KMS-11 (cell line): ENCODE results near the gene SCGB1D2.
A peak's percentile ranks its signal among the peaks of the same experiment; 100 is the strongest.

ENCODE experiments used
- H2AFZ ChIP-seq: fragments of 200-600 bp; sonication (generic); 2 replicates; pipeline ENCODE4 v1.6.1; 2016; ENCODE audit warnings: antibody characterized with exemption, mixed run types, low read depth
- H3K27ac ChIP-seq: fragments of 200-600 bp; sonication (generic); 2 replicates; pipeline ENCODE4 v1.6.1; 2016; ENCODE audit warnings: mild to moderate bottlenecking, mixed run types
- H3K27me3 ChIP-seq: fragments of 200-600 bp; sonication (generic); 2 replicates; pipeline ENCODE4 v1.6.1; 2017; ENCODE audit warnings: mild to moderate bottlenecking, low read depth, mixed run types, moderate library complexity; ENCODE audit not compliant: insufficient read depth
- H3K36me3 ChIP-seq: fragments of 200-600 bp; sonication (generic); 2 replicates; pipeline ENCODE4 v1.6.1; 2017; ENCODE audit warnings: mild to moderate bottlenecking, mixed run types; ENCODE audit not compliant: insufficient read depth
- H3K4me1 ChIP-seq: fragments of 200-600 bp; sonication (generic); 2 replicates; pipeline ENCODE4 v1.6.1; 2016; ENCODE audit warnings: mild to moderate bottlenecking, low read depth, mixed run types; ENCODE audit not compliant: poor library complexity, severe bottlenecking
- H3K4me2 ChIP-seq: fragments of 200-600 bp; sonication (generic); 2 replicates; pipeline ENCODE4 v1.7.0; 2016; ENCODE audit warnings: mild to moderate bottlenecking, mixed run types
- H3K4me3 ChIP-seq: fragments of 200-600 bp; sonication (generic); IDR thresholded peaks from 2 replicates; pipeline ENCODE4 v1.6.1; 2017; ENCODE audit warnings: low read depth, low read length, mixed read lengths; ENCODE audit not compliant: insufficient read depth
- H3K79me2 ChIP-seq: fragments of 200-600 bp; sonication (generic); 2 replicates; pipeline ENCODE4 v1.6.1; 2016; ENCODE audit warnings: low read depth, mixed run types; ENCODE audit not compliant: insufficient read depth
- H3K9ac ChIP-seq: fragments of 200-600 bp; sonication (generic); 2 replicates; pipeline ENCODE4 v1.6.1; 2016; ENCODE audit warnings: mild to moderate bottlenecking, mixed run types
- H4K20me1 ChIP-seq: fragments of 200-600 bp; sonication (generic); 2 replicates; pipeline ENCODE4 v1.6.1; 2016; ENCODE audit warnings: mild to moderate bottlenecking, mixed run types; ENCODE audit not compliant: insufficient read depth
- TF ChIP-seq, protein P1 (sequence below): fragments of 200-600 bp; sonication (generic); conservative IDR thresholded peaks from 2 replicates; pipeline ENCODE4 v1.6.1; 2017; ENCODE audit warnings: low read depth, mild to moderate bottlenecking, antibody characterized with exemption, low read length, moderate library complexity, mixed read lengths

Gene SCGB1D2

DNA sequence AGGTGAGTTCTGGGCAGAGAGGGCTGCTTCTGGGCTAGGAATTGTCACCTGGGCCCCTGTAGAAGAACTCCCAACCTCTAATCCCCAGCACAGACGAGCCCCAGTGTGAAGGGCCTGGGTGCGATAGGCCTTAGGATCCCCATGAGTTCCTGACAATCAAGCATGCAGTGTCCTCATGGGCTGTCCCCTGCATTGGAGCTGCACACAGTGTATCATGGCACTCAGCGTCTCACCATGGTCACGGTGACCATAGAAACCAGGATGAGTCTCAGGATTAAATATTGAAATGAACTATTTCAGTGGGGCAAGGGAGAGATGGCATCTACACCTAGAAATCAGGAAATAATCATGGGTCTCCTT, 33.3 kb upstream of the SCGB1D2 start:
- Histone ChIP-seq H3K27me3 (no peaks in the 10 kb centered on the region), H3K4me2 (no peak overlapping the region), H3K27ac (no peak overlapping the region), H3K79me2 (no peaks in the 10 kb centered on the region), H4K20me1 (no peaks in the 10 kb centered on the region), H3K9ac (no peak overlapping the region), H3K4me3 (no peak overlapping the region), H3K4me1 (no peaks in the 10 kb centered on the region), H2AFZ (no peak overlapping the region), H3K36me3 (no peaks in the 10 kb centered on the region)
- TF ChIP-seq, protein P1, sequence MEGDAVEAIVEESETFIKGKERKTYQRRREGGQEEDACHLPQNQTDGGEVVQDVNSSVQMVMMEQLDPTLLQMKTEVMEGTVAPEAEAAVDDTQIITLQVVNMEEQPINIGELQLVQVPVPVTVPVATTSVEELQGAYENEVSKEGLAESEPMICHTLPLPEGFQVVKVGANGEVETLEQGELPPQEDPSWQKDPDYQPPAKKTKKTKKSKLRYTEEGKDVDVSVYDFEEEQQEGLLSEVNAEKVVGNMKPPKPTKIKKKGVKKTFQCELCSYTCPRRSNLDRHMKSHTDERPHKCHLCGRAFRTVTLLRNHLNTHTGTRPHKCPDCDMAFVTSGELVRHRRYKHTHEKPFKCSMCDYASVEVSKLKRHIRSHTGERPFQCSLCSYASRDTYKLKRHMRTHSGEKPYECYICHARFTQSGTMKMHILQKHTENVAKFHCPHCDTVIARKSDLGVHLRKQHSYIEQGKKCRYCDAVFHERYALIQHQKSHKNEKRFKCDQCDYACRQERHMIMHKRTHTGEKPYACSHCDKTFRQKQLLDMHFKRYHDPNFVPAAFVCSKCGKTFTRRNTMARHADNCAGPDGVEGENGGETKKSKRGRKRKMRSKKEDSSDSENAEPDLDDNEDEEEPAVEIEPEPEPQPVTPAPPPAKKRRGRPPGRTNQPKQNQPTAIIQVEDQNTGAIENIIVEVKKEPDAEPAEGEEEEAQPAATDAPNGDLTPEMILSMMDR: no peak

DNA sequence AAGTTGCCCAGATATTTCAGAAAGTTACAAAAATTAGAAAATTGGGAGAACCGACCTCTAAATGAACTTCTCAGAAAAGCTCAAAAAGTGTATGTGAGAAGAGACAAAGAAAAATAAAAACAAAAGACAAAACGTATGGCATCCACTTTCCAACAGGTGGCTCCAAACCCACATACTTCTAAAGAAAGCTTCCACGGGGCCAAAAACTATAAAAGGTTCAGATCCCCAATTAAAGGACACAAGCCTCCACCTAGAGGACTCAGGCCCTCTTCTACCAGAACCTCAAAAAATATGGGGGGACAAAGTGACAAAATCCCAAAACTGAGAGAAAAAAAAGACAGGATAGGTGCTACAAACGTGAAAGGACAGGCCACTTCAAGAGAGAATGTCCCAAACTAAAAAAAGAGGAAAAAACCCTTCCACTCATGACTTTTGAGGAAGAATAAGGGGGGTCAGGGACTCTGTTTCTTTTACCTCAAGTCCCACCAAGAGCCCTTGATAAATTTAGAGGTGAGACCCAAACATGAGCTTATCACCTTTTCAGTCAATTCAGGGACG, 24.8 kb upstream of the SCGB1D2 start:
- no peaks in the 10 kb centered on the region for H3K36me3 ChIP-seq
- H3K27me3 ChIP-seq: no peaks in the 10 kb centered on the region
- H3K4me2 ChIP-seq: no peak overlapping the region
- no peak overlapping the region for H2AFZ ChIP-seq
- H3K79me2 ChIP-seq: no peaks in the 10 kb centered on the region
- no peak overlapping the region for H3K27ac ChIP-seq
- H3K9ac ChIP-seq: no peak overlapping the region
- H4K20me1 ChIP-seq: no peaks in the 10 kb centered on the region
- TF ChIP-seq, protein P1: peak; percentile 73
- H3K4me1 ChIP-seq: no peaks in the 10 kb centered on the region
- H3K4me3 ChIP-seq: no peak overlapping the region

DNA sequence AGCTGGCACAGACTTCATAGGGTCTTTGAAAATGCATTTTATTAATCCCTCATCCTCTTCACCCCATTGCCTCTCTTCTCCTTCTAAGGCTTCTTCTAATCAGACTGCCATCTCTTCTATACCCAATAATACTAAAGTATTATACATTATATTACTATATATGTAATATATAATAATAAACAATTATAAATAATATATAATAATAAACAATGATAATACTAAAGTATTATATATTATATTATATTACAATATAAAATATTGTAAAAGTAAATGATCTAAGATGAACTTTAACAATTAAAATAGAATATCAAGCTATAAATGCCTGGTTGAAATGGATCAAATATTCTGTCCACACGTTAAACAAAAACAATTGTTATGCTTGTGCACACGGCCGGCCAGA, 20.5 kb upstream of the SCGB1D2 start:
- Histone ChIP-seq H3K4me3 (no peak overlapping the region), H3K79me2 (no peaks in the 10 kb centered on the region), H3K36me3 (no peaks in the 10 kb centered on the region), H2AFZ (no peak overlapping the region), H3K27ac (no peak overlapping the region), H3K27me3 (no peaks in the 10 kb centered on the region), H3K4me1 (no peaks in the 10 kb centered on the region), H4K20me1 (no peaks in the 10 kb centered on the region), H3K4me2 (no peak overlapping the region), H3K9ac (no peak overlapping the region)
- TF ChIP-seq, protein P1: no peak

DNA sequence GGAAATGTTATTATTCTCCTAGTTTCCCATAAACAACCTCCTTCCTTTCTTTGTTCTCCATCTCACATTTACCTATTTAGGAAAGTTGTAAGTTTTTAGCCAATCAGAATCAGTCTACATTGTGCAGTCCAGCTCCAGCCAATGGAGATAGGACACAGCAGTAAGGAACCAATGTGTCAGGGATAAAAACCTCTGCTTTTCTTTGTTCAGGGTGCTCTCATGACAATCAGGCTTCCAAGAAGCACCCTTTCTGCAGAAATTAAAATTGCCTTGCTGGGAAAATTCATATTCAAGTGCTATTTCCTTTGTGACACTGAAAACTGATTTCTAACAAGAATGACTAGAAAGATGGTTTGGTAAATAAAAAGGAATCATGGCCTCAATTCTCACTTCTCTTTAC, 18.9 kb upstream of the SCGB1D2 start:
- TF ChIP-seq, protein P1: no peak

More for the DNA sequence above, 18.9 kb upstream of the SCGB1D2 start:
- H3K36me3 ChIP-seq: no peaks in the 10 kb centered on the region
- H4K20me1 ChIP-seq: no peaks in the 10 kb centered on the region
- H3K4me2 ChIP-seq: no peak overlapping the region
- H3K27ac ChIP-seq: no peak overlapping the region
- no peak overlapping the region for H3K4me3 ChIP-seq
- no peaks in the 10 kb centered on the region for H3K4me1 ChIP-seq
- no peaks in the 10 kb centered on the region for H3K79me2 ChIP-seq
- no peaks in the 10 kb centered on the region for H3K27me3 ChIP-seq
- H3K9ac ChIP-seq: no peak overlapping the region
- no peak overlapping the region for H2AFZ ChIP-seq
